HG03378 (cell line): ENCODE results near the gene ARHGAP22.

Source experiments
- ATAC-seq: cut with Tn5 transposase; IDR thresholded peaks from one replicate; pipeline ENCODE4 v1.9.1; 2021; ENCODE audit warnings: mild to moderate bottlenecking, moderate library complexity; ENCODE audit not compliant: unreplicated experiment

ARHGAP22 gene

GRCh38 chr10:48535416-48536155, 69.3 kb downstream of the ARHGAP22 start:
- no peak for ATAC-seq

GRCh38 chr10:48533951-48534720, 70.7 kb downstream of the ARHGAP22 start:
- no peak for ATAC-seq

DNA sequence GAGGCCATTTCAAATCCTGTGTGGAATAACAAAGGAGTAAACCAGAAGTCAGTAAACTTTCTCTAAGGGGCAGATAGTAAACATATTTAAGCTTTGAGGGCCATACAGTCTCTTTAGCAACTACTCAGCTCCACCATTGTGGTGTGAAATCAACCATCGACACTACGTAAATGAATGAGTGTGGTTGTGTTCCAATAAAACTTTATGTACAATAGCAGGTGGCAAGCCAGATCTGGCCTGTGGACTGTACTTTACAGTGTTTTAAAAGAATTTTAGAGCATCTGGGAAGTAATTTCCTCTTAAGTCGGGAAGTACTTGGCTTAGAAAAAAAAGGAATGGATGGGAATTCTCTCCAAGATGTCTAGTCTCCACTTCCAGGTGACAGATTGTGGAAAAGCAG, 71.3 kb downstream of the ARHGAP22 start:
- no peak for ATAC-seq

DNA sequence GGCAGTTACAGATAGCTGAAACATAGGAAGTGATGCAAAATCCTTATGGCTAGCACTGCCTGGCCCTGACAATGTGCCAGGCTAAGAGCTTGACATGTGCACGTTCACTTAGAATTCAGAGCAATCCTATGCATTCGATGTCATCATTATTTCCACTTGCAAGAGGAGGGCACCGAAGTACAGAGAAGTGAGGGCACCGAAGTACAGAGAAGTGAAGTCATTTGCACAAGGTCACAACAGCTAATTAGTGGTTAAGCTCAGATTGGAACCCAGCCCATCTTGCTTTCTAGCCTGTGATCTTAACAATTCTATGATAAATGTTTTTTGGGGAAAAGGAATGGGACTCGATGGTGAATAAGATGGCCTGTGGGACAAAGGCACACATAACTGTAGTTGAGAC, 73.4 kb downstream of the ARHGAP22 start:
- ATAC-seq = no peak

GRCh38 chr10:48529331-48529730, 75.5 kb downstream of the ARHGAP22 start:
- ATAC-seq = no peak

- ATAC-seq = no peak
Observed at GRCh38 chr10:48527756-48528155, 77.1 kb downstream of the ARHGAP22 start.

- ATAC-seq = no peak
Observed at GRCh38 chr10:48526846-48527505, 77.9 kb downstream of the ARHGAP22 start.

DNA sequence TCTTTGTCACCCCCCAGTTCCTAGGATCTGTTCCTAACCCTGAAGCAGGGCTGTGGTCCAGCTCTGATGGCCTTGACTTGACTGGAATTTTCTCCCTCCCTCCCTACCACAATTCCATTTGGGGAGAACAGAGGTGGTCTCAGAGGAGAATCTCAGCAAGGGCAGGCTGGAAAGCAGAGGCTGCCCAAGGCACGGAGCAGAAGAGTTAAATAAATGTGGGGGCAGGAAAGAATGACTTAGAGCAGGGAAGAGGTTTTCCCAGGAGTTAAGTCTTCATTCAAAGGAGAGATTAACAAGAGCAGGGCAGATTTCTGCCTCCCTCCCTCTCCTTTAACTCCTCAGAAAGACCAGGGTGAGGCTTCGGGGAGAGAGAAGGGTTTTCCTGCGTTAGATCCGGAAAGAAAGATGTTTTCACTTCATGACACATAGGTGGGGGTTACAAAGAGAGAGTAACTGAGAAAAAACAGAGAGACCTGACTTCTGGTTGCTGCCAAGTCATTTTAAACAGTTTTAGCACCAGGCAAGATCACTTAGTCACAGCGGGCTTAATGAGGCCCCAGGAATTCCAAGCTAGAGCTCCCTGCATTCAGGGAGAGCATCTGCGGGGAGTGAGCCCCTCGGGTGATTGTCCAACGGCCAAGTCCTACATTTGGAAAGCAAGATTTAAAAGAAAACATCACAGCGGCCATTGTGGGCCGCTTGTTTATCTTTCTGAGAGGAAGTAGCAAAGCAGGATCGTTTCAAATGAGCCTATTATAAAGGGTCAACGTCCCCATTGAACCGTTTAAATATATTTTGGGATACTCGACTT, 78.7 kb downstream of the ARHGAP22 start:
- no peak for ATAC-seq

- ATAC-seq = no peak
Observed at GRCh38 chr10:48525113-48525512, 79.8 kb downstream of the ARHGAP22 start.

GRCh38 chr10:48523820-48524758, 80.8 kb downstream of the ARHGAP22 start:
- no peak for ATAC-seq

DNA sequence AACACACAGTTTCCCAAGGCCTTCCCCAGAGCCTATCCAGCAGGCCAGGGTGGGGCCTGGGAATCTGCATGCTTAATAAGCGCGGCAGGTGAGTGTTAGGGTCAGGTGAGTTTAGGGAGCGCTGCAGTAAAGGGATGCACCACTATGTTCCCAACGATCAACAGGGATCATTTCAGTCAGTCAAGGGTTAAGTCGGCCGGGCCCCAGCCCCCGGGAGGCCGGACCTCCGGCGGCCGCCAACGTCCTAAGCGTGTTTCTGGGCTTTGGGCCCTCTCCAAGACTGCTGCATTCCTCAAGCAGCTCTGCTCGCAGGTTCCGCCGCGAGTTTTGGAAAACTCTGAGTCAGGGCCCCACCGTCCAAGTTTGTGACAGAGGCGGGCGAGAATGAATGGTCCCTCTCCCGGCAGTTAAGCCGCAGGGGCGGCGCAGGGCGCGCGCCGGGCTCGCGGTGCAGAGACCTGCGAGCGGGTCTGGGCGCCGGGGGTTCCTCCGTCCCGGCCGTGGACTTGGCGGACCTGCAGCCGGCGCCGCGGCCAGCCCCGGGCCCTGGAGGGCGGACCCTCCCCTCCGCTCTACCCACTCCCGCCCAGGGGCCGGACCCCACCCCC, 81.6 kb downstream of the ARHGAP22 start:
- ATAC-seq = no peak

- no peak for ATAC-seq
Observed at GRCh38 chr10:48522011-48522765, 82.7 kb downstream of the ARHGAP22 start.

- no peak for ATAC-seq
Observed at GRCh38 chr10:48520594-48520993, 84.3 kb downstream of the ARHGAP22 start.

DNA sequence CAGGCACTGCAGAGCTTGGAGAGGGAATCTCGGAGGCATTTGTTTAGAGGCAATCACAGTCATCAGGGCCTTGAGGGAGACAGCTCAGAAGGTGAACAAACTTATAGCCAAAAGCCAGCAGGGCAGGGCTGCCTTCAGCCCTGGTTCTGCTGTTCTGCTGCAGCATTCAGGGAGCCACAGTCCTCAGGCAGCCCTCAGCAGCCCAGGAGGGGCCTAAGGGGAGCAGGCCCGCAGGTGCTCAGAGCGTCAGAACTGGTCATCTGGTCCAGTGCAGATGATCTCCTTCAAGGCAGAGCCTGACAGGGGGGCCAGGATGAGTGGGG, 84.7 kb downstream of the ARHGAP22 start:
- ATAC-seq = no peak

- ATAC-seq = no peak
Observed at GRCh38 chr10:48519481-48520183, 85.2 kb downstream of the ARHGAP22 start.

DNA sequence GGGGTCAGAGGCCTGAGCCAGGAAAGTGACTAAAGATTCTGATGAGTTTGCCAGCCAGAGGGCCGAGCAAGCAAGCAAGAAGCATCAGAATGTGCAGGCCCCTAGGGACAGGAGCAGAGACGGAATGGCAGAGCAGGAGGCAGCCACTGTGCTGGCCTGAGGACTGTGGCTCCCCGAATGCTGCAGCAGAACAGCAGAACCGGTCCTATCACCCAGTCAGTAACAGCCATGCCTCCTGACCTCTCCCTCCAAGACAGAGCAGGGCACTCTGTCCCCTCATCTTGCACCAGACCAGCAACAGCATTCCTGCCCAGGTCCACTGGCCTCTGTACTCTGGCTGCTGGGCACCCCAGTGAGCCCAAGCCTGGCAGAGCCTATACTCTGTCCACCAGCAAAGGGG, 85.9 kb downstream of the ARHGAP22 start:
- ATAC-seq = no peak

DNA sequence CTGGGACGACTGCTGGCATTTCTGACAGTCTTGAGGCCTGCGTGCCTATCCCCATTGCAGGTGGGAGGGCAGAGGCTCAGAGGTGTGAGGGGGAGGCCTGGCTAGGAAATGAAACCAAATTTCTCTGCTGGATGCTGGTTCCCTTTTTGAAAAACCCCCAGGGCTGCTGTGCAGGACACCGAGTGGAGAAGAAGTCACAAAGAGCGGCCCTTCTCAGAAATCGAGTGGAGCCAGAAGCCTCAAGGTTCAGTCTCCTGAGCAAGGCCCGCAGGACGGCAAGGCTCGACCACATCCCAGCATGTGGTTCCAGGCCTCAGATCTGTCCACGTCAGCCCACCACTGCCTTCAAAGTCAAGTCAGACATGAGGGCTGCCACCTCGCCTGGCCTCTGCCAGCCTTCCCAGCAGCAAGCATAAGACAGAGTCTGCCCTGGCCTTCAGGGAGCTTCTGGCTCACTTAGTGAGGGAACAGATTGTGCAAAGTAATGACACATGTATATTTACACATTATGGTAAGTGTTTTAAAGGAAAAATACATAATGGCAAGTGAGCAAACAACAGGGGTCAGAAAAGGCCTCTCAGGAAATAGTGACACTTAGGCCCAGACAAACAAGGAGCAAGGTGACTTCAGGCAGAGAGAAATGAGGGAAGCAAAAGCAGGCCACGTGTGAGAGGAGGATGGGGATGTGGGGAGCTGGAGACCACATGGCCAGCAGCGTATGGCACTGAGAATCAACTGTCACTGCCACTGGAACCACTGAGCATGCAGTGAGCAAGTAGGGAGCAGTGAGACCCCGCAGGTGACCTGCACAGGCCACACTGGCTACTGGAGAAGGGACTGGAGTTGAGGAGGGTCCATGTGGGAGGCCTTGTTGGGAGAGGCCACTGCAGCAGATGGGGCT, 86.7 kb downstream of the ARHGAP22 start:
- no peak for ATAC-seq
